AG04449 (cell line): ENCODE measurements around the gene PPP1R7.

Experiments used
- CTCF ChIA-PET: fragments of 350-600 bp; formaldehyde crosslinking; extraction: SDS; loops from one replicate; lab custom pipeline; 2021; ENCODE audit warnings: antibody characterized with exemption; lab: Yijun Ruan, JAX
- POLR2A ChIA-PET: fragments of 400-600, 350-600 bp; formaldehyde crosslinking; extraction: SDS; loops from one replicate; lab custom pipeline; 2020; ENCODE audit warnings: antibody characterized with exemption, inconsistent platforms; lab: Yijun Ruan, JAX
- DNase-seq: peaks from one replicate; pipeline ENCODE4 v3.0.0-alpha.2; 2010; ENCODE audit warnings: low read depth, low spot score
- H3K4me3 ChIP-seq: 2 replicates; pipeline ENCODE4 v1.5.1; 2011; ENCODE audit warnings: low read depth, mild to moderate bottlenecking, control low read depth, low read length
- CTCF ChIP-seq: IDR thresholded peaks from one replicate; pipeline ENCODE4 v1.5.1; 2011; ENCODE audit warnings: mild to moderate bottlenecking, moderate library complexity, low read length, control low read depth, inconsistent platforms; ENCODE audit not compliant: insufficient read depth; ENCODE audit errors: missing control alignments

PPP1R7 gene

GRCh38 chr2:241230435-241230834 lies 80.2 kb downstream of the PPP1R7 start:
- TF ChIP-seq CTCF, result no peak
- ChIA-PET CTCF (interaction anchor here (1.1 kb wide), 1 partner anchor 379 kb away, joined by 4 read pairs; no protein-coding TSS in a partner anchor), POLR2A (no interaction called here)
- no peak for DNase-seq
- H3K4me3 ChIP-seq, result no peak overlapping the region

GRCh38 chr2:241232736-241233575 lies 82.7 kb downstream of the PPP1R7 start:
- DNase-seq, result no peak
- no peak for TF ChIP-seq CTCF
- CTCF ChIA-PET, result interaction anchor here (1.2 kb wide), 1 partner anchor 381 kb away, joined by 3 read pairs; no protein-coding TSS in a partner anchor
- POLR2A ChIA-PET, result no interaction called here
- no peak overlapping the region for H3K4me3 ChIP-seq
